A204.1 (cell line): ENCODE data around the gene MTMR12.
"Not testable (repeated sequence)": the region's sequence is repeated elsewhere in the genome, so short reads cannot be mapped to it uniquely, and the experiment has no call there.

ENCODE experiments used
- FAIRE-seq: peaks from 2 replicates; lab custom pipeline; 2012; peaks lifted over from hg19 to GRCh38; lab: Jason Lieb, UNC

MTMR12 gene

DNA sequence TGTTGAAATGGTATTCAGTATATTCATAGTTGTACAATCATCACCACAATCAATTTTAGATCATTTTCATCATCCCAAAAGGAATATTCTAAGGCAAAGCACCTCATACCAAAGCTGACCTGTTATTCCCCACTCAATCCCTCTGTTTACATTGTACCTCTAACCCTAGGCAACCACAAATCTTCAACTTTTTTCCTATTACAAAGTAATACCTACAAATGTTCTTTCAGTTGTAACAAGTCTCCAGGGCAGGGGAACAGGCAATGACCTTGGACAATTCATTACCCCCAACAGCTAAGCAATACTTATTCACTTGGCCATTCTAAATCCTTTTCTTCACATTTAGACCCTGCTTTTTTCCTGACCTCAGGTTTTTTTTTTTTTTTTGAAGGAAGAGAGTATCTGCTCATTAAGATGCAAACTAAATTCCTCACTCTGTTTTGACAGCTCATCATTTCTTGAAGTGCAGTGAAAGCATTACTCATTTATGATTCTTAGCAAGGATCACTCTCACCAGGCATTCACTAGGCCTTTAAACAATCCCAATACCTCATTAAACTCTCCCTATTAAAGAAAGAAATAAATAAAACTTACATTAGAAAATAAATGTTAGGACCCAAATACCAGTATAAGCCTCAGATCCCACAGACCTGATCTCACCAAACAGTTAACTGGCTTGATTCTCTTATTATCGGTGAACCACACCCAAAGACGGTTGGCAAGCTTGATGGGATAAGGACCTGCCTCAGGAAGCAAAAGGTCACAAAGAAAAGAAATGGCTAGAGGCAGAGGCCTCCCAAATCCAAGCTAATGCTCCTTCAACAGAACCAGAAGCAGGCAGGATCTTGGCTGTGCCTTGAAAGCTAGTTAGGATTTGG lies 15.3 kb downstream of the MTMR12 start:
- no peak for FAIRE-seq

DNA sequence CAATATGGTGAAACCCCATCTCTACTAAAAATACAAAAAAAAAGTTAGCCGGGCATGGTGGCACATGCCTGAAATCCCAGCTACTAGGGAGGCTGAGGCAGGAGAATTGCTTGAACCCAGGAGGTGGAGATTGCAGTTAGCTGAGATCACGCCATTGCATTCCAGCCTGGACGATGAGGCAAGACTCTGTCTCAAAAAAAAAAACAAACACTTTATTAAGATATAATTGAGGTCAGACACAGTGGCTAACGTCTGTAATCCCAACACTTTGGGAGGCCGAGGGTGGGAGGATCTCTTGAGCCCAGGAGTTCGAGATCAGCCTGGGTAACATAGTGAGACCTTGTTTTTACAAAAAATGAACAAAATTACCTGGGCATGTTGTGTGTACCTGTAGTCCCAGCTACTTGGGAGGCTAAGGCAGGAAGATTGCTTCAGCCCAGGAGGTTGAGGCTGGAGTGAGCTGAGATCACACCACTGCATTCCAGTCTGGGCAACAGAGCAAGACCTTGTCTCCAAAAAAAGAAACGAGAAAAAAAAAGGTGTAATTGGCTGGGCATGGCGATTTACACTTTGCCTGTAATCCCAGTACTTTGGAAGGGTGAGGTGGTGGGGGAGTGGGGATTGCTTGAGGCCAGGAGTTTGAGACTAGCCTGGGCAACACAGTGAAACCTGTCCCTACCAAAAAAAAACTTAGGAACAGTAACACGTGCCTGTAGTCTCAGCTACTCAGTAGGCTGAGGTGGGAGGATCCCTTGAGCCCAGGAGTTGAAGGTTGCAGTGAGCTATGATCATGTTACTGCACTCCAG lies 16.6 kb downstream of the MTMR12 start:
- not testable (repeated sequence) for FAIRE-seq

DNA sequence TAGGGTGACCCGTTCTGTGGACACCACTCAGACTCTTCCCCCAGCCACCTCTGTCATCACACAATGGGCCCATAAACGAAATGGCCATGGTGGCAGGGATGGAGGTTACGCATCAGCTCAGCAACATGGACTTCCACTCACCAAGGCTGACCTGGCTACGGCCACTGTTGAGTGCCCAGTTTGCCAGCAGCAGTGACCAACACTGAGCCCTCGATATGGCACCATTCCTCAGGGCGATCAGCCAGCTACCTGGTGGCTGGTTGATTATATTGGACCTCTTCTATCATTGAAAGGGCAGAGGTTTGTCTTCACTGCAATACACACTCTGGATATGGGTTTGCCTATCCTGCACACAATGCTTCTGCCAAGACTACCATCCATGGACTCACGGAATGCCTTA lies 21.1 kb downstream of the MTMR12 start:
- no peak for FAIRE-seq

DNA sequence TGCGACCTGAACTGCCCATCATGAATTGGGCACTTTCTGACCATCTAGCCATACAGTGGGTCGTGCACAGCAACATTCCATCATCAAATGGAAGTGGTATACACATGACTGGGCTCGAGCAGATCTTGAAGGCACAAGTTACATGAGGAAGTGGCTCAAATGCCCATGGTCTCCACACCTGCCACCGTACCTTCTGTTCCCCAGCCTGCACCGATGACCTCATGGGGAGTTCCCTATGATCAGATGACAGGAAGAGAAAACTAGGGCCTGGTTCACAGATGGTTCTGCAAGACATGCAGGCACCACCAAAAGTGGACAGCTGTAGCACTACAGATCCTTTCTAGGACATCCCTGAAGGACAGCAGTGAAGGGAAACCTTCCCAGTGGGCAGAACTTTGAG lies 21.8 kb downstream of the MTMR12 start:
- FAIRE-seq, result no peak

DNA sequence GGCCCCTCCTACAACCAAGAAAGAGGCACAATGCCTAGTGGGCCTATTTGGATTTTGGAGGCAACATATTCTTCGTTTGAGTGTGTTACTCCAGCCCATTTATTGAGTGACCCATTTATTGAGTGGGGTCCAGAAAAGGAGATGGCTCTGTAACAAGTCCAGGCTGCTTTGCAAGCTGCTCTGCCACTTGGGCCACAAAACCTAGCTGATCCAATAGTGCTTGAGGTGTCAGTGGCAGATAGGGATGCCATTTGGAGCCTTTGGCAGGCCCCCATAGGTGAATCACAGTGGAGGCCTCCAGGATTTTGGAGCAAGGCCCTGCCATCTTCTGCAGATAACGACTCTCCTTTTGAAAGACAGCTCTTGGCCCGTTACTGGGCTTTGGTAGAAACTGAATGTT lies 22.2 kb downstream of the MTMR12 start:
- FAIRE-seq, result not testable (repeated sequence)

DNA sequence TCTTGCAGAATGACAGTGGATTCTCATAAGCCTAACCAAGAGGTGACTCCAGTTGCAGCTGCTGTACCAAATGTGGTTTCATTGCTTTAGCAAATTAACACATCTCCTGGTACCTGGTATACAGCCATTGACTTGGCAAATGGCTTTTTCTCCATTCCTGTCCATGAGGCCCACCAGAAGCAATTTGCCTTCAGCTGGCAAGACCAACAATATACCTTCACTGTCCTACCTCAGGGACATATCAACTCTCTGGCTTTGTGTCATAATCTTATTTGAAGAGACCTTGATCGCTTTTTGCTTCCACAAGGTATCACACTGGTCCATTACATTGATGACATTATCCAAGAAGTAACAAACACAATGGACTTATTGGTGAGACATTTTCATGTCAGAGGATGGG lies 22.8 kb downstream of the MTMR12 start:
- not testable (repeated sequence) for FAIRE-seq

DNA sequence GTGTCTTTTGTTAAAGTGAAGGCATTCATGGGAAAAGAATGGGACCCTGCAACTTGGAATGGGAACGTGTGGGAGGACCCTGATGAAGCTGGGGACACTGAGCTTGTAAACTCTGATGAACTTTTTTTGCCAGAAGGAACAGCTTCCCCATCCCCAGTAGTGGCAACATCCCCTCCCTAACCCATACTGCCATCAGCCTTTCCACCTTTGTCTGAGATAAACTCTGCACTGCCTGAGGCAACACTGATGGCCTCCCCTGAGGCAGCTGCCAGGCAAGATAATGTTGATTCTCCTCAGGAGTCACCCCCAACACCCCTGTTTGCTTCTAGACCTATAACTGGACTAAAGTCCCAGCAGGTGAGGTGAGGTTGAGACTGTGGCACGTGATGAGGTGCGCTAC lies 24.6 kb downstream of the MTMR12 start:
- FAIRE-seq, result not testable (repeated sequence)

DNA sequence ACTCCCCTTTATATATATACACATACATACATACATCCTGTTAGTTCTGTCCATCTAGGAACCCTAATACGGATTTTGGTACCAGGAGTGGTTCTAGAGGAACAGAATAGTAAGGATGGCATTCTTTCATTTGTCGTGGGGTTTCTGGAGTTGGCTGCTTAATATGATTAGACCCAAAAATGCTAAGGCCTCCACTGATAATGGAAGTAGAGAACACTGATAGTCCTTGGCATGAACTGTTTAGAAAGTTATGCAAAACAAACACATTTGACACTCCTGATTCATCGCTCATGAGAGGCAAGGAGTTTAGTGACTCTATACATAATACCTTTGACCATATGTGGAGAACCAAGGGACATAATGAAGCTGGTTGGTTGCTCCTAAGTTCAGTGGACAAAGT lies 25.2 kb downstream of the MTMR12 start:
- not testable (repeated sequence) for FAIRE-seq

DNA sequence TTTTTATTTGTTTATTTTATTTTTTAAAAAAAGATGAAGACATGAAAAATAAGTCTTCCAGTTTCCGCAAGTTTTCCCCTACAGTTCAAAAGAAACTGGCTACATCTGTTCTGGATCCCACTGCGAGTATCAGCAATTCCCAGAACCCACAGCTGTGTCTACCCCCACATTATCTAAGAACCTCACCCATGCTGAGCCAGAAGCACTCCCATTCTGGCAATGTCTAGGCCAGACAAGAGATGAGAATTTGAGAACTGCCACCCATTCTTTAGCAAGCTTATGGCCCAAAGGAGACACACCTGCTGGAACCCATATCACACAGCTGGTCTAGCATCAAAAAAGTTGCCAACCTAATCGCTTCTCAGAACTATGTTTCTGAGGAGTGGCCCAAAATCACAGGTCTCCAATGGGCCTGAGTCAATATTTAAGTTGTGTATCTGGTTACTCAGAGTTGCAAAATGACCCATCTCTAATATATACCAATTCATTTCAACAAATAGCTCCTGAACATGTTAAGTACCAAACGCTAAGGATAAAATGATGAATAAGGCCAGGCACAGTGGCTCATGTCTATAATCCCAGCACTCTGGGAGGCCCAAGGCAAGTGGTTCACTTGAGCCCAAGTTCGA lies 27.1 kb downstream of the MTMR12 start:
- no peak for FAIRE-seq

DNA sequence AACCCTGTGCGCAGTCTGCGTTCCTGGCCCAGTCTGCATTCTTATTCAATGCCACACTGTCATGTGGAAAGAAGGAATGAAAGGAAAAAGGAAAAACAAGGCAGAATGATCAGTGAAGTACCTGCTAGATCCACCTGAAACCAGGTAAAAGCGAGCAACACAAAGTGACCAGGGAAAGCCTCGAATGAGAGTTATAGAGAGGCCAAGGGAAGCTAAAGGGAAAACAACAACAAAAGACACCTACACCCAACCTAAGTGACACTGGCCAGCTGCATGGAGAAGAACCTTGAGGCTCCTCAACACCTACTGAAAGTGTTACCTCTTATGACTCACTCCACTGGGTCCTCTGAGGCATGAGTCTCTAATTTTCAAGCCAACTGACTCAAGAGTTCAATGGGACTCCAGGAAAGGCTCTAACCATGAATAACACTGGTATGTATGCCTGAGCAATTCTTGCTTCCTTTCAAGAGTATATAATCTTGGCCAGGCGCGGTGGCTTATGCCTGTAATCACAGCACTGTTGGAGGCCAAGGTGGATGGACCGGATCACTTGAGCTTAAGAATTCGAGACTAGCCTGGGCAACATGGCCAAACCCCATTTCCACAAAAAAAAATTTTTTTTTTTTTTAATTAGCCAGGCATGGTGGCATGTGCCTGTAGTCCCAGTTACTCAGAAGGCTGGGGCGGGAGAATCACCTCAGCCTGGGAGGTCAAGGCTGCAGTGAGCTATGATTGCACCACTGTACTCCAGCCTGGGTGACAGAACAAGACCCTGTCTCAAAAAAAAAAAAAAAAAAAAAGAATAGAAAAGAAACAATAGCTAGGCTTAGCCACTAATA lies 29.0 kb downstream of the MTMR12 start:
- no peak for FAIRE-seq

DNA sequence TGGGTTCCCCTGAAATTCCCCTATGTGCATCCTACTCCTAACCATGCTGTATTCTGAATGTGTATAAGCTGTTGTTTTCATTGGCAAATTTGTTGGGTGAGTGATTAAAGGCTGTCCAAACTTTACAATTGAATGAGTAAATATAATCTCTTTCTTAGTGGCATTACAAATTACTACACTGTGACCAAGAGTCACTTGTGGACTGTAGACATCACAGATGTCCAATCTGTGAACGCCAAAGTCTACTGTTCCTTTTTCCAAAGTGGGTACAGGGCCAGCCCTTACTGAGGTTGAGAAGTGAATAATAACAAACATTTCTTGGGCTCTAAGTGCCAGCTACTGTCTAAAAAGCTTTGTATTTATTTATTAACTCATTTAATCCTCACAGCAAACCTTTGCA lies 29.7 kb downstream of the MTMR12 start:
- FAIRE-seq, result no peak

DNA sequence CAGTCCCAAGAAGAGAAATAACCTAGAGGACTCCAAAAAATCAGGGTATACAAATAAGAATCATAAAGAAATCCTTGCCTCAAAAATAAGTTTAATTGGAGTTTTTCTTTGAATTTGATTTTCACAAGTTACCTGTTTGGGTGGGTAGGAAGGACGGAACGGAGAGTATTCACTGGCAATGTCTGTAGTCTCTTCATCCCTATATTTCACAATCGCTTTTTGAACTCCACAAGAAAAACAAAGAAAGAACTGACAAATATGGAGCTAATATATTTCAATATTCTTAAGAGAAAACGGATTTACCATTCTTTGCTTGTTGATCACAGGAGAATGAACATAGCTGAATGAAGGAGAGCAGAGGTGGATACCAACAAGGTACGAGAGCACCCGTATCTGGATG lies 30.1 kb downstream of the MTMR12 start:
- no peak for FAIRE-seq

DNA sequence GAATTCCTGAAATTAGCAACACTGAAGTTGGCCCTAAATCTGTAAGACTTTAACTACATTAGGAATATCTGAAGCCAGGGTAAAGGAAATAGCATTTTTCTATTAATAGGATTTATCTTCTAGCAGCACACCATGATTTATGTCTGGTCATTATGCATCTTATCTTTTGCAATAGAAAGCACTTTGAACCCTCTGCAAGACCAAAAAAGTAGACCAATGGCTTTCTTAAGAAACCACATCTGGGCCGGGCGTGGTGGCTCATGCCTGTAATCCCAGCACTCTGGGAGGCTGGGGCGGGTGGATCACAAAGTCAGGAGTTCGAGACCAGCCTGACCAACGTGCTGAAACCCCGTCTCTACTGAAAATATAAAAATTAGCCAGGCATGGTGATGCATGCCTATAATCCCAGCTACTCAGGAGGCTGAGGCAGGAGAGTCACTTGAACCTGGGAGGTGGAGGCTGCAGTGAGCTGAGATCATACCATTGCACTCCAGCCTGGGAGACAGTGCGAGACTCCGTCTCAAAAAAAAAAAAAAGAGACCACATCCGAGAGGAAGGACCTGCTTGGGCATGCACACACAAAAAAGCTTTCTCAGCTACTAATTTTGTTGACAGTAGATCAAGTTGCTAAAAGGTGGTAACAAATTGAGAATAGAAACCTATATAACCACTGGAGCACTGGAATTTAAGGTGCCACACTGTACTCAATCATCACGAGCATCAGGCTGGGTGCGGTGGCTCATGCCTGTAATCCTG lies 31.2 kb downstream of the MTMR12 start:
- not testable (repeated sequence) for FAIRE-seq

DNA sequence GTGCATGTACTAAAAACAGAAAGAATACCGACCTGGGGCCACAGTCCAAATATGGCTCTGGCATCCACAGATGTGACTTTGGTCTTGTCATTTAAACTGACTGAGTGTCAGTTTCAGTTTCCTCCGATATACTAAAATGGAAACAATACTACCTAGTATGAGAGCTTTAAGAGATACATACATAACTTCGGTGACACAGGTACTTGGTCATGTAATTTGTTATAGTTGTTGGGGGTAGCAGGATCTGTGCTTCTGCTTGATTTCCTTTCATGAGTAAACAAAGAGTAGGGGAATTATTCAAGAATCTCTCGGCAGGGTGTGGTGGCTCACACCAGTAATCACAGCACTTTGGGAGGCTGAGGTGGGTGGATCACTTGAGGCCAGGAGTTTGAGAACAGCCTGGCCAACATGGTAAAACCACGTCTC lies 32.1 kb downstream of the MTMR12 start:
- FAIRE-seq, result no peak

DNA sequence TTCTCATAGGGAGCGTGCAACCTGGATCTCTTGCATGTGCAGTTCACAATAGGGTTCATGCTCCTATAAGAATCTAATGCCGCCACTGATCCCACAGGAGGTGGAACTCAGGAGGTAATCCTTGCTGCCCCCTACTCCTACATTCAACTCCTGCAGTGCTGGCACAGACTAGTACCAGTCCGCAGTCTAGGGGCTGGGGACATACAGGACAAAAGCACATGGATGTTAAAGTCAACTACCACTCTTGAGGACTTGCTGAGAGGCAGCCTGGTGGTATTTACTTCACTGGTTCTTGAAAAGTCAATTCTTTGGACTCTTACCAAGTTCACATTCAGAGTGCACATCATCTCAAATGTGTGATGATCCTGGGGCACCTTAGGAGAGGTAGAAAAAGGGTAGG lies 33.0 kb downstream of the MTMR12 start:
- FAIRE-seq, result no peak

DNA sequence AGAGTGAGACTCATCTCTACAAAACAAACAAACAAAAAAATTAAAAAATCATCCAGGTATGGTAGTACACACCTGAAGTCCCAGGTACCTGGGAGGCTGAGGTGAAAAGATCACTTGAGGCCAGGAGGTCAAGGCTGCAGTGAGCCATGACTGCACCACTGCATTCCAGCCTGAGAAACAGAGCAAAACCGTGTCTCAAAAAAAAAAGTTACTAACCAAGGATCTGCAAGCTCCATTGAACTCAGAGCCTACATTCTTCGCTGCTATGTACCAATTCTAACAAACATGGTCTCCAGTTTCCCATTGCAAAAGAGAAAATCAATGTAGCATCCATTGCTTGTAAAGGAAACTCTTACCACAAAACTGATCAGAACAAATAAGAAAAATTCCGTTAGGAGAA lies 33.5 kb downstream of the MTMR12 start:
- no peak for FAIRE-seq

DNA sequence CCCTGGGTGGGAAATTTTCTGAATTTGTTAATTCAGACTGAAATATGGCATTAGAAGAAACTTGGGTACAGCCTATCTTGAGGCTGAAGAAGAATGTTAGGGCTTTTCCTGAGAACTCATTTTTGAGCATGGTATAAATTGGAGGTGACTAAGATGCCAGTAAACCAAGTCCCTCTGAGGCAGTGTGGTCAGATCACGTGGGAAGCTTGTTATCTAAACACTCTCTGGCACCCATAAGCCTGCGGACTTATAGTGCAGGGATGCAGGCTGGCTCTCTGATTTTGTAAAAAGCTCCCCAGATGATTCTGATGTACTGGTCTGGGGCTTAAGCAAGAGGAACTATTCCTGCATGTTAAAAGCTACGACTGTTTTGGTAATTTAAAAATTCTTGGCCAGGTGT lies 34.3 kb downstream of the MTMR12 start:
- no peak for FAIRE-seq

DNA sequence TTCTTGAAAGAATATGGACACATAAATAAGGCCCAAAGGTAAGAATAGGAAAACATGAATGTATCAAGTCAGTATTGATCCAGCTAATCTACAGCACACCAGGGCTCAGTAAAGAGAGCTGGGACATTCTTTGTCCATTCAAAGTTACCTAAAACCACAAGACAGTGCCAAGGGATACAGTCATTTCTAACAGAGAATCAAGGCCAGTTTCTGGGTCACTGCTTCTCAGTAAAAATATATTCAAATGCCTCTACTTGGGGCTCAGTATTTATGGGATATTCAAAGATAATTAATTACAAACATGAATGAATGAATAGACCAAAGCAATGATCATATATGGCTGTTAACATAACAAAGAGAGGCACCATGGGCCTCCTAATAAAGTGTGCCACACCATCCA lies 34.9 kb downstream of the MTMR12 start:
- FAIRE-seq, result no peak

DNA sequence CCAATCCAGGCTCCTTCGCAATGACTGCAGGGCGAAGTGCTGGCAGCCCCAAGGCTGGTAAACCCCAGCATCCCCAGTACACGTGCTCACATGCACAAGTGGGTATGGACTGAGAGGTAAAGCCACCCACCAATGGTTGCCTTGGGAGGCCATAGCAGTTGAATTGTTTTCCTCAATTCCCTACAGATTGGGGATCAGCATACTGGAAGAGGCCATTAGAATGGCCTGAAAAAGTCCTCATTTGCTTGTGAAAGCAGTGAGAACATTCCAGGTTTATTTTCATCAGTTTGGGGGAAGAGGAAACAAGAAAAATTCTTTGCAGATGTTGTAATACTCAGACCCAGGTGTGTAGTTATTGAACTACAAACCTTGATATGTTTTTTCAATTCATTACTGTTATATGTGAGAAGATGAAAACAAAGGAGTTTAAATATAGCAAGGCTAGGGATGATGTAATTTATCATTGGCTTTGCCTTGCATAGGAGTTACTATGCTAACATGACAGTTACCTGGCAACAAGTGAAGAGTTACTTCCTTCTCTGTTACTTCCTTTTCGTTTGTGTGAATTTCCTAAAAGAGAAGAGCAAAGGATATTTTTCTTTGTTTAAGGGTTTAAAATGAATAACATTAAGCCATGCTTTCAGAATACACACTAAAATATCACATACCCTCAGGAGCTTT lies 36.4 kb downstream of the MTMR12 start:
- no peak for FAIRE-seq

DNA sequence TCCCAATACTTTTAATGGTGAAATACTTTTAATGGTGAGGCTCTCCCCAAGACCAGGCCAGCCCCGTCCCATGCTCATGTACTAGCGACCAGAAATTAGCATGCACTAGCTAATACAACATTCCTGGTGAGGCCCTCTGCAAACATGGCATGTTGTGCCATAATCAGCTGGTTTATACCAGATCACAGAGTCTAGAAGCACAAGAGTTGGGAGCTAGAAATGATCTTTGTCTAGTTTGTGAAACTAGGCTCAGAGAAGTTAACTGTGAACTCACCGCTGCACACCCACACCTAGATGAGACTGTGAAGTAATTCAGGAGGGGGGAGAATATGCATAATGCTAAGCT lies 37.4 kb downstream of the MTMR12 start:
- FAIRE-seq, result no peak
